ENCODE data around the gene GPR84.
"Not testable (repeated sequence)": the region's sequence is repeated elsewhere in the genome, so short reads cannot be mapped to it uniquely, and the experiment has no call there.

The GPR84 gene

DNA sequence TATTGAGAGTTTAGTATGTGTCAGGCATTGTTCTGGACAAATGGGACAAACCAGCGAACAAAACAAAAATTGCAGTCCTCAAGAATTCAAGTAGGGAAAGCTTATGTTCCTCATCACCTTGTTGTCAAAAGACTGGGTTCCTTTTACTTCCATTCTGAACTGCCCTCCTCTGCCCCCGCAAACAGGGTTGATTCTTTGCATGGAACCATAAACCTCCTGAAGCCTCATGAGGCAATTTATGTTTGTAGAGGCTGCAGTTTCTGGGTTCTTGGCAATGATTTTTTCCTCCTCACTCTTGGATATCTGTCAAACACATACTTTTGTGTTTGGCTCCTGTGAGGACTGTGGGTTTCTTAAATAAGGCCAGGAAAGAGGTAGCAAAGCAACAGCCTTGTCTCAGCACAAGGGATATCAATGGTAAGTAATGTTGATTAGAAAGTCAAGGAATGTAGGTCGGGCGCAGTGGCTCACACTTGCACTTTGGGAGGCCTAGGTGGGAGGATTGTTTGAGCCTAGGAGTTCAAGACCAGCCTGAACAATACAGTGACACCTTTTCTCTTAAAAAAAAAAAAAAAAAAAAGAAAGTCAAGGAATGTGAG lies 25.5 kb downstream of the GPR84 start:
- intact Hi-C loops (cut with DNase I) = no loop called here

DNA sequence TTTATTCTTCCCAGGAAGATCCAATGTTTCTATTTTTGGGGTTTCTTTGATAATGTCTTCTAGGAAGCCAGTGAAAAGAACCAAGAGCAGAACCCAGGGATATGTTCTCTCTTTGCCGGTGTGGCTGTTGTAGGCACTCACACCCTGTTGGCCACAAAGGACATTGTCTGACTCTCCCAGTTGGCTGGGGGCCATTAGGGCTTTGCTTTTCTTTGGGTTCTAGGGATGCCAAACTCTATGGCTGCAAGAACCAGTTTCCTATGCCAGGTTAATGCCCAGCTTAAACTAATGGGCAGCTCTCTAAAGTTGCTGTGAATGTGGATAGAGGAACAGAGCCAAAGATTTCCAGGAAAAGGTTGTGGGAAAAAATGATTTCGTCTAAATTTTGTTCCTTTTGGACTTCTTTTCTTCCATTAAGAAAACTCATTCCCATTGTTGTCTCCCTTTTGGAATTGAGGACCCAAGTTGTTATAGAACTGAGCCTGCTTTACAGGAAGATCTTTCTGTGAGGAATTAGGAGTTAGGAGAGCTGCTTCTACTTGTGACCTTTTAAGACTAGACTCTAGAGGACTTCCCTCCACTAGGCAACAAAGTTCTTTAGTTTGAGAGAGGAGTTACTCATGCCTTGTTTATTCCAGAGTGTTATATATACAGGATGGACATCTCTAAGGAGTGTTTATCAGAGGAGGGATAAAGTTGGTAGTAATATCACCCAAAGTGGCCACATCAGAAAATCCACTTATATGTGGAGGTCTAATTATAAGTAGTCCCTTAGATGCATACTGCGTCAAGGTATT lies 26.2 kb downstream of the GPR84 start:
- DNase-seq = peak in 14 of 42 donors; percentile 28 to 75 (median 42)
- intact Hi-C loops (cut with DNase I) = no loop called here

More for the DNA sequence above, 25.5 kb downstream of the GPR84 start:
- DNase-seq = no peak

DNA sequence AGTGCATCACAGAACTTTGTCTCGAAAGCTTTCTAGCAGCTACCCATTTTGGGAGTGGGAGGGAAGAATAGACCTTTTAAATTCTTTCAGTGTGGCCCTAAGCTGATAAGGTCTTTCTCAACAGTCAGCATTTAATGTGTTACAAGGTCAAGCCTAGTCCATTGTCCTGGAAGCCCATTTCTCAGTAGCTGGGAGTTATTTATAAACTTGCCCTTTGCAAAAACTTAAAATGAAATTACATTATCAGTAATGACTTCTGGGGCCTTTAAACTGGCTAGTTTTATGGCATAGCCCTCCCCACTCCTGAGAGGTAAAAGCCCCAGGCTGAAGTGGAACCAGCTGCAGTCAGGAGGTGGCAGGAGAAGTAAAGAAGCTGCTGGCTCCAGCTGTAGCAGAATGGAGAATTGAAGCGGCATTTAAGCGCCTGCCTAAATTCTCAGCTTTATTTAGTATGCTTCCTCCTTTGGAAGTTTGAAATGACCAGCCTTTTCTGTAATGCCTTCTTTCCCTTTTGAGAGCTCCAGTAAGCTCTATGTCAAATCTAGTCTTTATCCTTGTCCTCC lies 26.9 kb downstream of the GPR84 start:
- peak in 15 of 42 donors; percentile 21 to 61 (median 38) for DNase-seq
- intact Hi-C loops (cut with DNase I) = no loop called here

DNA sequence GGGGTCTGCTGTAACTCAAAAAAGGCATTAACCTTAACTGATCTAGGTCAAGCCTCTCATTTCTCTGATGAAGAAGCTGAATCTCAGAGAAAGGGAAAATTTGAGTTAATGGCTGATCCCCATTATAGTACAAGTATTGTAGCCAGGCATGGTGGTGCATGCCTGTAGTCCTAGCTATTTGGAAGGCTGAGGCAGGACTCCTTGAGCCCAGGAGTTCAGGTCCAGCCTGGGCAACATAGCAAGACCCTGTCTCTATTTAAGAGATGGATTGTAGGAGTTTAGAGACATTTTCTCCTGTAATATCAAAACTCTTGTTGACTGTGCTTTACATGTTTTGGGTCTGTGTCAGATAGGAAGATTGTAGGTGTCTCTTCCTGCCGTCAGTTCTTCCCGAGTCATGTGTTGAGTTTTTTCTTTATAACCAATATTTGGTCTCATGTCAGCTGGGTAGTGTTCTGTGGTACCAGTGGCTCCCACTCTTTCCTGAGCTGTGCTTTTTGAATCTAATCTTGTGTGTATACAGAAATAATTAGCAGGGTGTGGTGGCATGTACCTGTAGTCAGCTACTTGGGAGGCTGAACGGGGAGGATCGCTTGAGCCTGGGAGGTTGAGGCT lies 30.8 kb downstream of the GPR84 start:
- intact Hi-C loops (cut with DNase I) = no loop called here
- DNase-seq = no peak

DNA sequence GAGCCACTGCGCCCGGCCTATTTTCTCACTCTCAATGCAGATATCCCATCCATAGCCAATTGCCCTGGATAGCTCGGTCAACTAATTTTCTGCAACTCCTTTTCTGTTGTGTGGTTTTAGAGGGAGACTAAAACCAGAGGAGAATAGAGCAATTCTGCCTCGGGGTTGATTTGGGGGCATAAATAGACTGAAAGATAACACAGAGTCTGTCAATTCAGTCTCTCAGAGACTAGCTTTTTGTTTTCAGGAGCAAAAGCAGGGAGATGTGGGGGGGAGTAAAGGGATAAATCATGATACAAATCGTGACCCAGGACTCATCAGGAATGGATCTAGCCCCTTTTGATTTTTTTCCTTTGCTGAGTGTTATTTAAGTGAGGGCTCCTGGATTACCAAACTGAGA lies 32.8 kb downstream of the GPR84 start:
- DNase-seq = no peak
- intact Hi-C loops (cut with DNase I) = no loop called here

DNA sequence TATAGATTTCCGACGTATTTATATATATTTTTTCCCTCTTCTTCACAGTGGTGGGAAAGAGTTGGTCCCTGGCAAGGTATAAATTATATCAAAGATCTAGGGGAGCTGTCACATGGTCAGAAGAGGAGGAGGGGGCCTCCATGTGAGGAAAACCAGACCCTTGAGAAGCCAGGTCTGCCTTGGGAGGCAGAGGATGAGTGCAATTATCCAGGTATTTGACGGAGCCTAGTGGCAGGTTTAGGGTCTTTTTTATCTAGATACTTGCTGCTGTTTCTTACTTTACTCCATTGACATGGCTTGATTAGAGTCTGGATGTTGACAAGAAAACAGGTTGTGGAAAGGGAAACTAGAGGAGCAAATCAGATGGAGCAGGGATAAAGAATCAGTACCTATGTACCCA lies 33.8 kb downstream of the GPR84 start:
- intact Hi-C loops (cut with DNase I) = no loop called here
- no peak for DNase-seq

DNA sequence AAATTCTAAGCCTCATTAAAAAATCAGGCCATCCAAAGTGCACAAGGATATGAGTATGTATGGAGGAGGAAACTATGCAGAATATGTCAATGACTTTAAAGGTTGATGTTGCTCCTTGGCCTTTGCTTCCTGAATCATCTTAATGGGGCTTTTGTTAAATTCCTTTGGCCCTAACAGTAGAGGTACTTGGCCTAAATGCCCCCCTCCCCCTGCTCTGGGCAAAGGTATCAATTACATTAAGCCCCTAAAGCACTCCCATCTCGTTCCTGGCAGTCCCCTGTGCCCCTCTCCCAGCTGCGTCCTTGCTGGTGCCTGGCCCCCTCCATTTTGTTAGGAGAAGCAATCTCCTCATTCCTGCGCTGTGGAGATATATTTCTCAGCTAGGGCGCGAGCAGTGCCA lies 34.5 kb downstream of the GPR84 start:
- intact Hi-C loops (cut with DNase I) = loop anchor here (5.0 kb wide), 1 partner anchor 47 kb away; the partner anchor contains the start of genes CBX5 and HNRNPA1
- DNase-seq = no peak

DNA sequence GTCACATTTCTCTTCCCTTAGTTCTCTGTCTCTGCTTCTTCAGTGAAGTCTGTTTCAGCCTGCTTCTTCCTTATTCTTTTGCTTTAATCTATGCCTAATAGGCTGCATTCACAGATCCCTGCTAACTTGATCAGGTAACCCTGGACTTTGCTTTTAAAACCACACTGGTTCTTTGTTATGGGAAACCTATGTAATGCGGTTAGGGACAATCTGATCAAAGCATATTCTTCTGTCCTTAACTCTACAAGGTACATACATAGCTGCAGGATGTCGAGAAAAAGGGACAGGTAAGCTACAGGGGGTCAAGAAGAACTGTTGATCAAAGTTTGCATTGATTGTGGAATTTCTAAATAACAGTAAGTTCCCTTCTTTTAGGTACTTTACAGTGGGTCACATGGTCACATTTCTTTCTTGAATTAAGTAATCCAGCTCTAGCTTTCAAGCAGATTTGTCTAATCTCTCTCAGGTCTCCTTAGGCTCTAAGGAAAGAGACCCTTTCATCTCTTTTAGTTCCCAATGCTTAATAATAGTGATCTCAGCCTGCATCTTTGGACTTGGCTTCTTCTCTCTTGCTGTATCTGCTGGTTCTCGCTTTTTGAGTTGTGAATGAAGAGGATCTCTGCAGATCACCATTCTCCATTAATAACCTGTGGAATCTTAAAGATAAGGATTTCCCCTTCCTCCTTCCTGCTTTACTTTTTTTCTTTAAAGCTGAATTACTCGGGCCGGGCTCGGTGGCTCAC lies 35.5 kb downstream of the GPR84 start:
- no peak for DNase-seq
- intact Hi-C loops (cut with DNase I) = loop anchor here (5.0 kb wide), 1 partner anchor 46 kb away; the partner anchor contains the start of genes CBX5 and HNRNPA1

DNA sequence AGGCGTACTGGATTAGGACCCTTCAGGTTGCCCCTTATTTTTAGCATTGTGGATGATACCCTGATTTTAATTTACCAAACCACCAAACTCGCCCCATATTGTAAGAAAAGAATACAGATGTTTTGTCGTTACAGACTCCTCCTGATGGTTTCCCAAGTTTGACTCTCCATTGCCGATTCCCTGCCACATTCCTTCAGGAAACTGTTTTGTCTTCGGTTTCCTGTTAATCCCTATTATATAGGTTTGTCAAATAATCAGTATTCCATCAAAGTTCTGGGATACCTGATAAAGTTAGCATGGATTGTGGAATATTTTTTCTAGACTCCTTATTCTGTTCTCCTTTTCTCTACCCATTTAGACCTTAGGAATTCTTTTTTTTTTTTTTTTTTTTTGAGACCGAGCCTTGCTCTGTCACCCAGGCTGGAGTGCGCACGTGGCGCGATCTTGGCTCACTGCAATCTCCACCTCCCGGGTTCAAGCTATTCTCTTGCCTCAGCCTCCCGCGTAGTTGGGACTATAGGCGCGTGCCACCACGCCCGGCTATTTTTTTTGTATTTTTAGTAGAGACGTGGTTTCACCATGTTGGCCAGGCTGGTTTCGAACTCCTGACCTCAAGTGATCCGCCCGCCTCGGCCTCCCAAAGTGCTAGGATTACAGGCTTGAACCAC lies 38.7 kb downstream of the GPR84 start:
- intact Hi-C loops (cut with DNase I) = loop anchor here (2.0 to 5.0 kb wide), 2 partner anchors 33 to 43 kb away; partner anchors contain the start of genes CBX5 and HNRNPA1
- DNase-seq = not testable (repeated sequence)

DNA sequence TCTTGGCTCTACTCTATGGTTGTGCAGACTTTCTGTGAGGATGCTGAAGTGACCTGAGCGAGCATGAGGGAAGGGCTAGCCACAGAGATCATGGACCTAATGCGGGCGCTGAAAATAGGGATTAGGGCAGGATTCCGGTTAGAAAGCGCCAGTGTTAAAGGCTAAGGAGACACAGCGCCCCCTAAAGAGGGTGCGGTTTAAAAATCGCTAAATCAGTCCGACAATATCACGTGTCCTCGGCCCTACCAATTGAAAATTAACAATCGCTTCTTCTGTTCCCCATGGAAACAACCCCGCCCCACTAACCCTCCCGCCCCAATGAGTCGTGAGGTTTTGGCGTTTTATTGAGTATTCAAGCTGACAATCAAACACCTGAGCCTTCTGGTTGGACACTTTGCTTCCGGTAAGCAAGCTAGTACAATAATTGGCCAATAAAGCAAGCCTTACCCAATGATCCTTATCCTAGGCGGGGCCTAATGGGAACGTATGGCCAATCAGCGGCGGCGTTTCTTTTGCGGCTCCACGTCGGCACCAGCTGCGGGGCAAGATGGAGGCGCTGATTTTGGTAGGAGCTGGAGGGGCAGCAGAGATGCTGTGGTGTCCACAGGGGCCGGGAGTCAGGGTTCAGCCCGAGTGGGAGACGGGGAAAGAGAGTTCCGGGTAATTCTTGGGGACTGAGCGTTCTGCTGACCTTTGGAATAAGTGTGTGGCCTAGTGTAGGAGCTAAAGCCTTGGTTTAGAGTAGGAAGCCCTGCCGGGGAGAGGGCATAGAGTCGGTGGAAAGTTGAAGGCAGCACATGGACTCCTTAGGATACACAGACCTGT lies 39.5 kb downstream of the GPR84 start, which contains the start of gene COPZ1:
TSS of gene COPZ1 (plus strand) at position 515 of the 825 bp plus-strand sequence. CDS start at position 548, 33 bp downstream.
- peak; percentile 91 to 99 (median 96) for DNase-seq
- intact Hi-C loops (cut with DNase I) = loop anchor here (2.0 to 5.0 kb wide), 2 partner anchors 34 to 43 kb away; partner anchors contain the start of genes CBX5 and HNRNPA1

DNA sequence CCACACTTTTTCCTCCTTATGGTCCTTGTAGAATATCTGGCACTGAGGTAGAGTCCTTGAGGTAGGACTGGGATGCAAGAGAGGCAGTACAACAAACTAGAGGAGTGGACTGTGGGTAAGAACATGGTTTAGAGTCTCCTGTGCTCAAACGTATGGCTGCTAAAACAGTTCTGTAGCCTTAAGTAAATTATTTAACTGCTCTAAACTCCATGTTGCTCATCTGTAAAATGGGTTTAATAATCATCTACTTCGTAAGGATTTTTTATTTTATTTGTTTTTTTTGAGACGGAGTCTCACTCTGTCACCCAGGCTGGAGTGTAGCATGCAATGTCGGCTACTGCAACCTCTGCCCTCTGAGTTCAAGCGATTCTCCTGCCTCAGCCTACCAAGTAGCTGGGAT lies 42.9 kb downstream of the GPR84 start:
- intact Hi-C loops (cut with DNase I) = no loop called here
- DNase-seq = no peak
